HepG2 (cell line): ENCODE results near the gene FFAR2. TPM values are rescaled to one million over a fixed set of nuclear protein-coding genes. Genes with fewer than 3 reads are reported as not detected.

ENCODE experiments used
- ATAC-seq: fragments of 200-7000 bp; cut with Tn5 transposase; 3 replicates; pipeline ENCODE4 v1.9.1; 2020; ENCODE audit warnings: mild to moderate bottlenecking, moderate library complexity
- BruUV-seq: library from RNA; stranded (reverse); fragments of 400-500 nt; replicated peaks from 2 replicates; lab custom pipeline; 2021; lab: Mats Ljungman, UMichigan
- CTCF ChIA-PET: fragments of 300-600 bp; formaldehyde crosslinking; extraction: SDS; loops from one replicate; lab custom pipeline; 2021; ENCODE audit warnings: low total read pairs, inconsistent platforms, low intra/inter-chr PET ratio; lab: Yijun Ruan, JAX
- POLR2A ChIA-PET: fragments of 350-600 bp; sonication (Branson Sonifier 250); formaldehyde crosslinking; loops from one replicate; lab custom pipeline; 2020; ENCODE audit warnings: antibody characterized with exemption, inconsistent platforms; lab: Yijun Ruan, JAX
- DNase-seq: peaks from one replicate; pipeline ENCODE4 v3.0.0-alpha.2; 2015; ENCODE audit warnings: low spot score
- FAIRE-seq: peaks from 3 replicates; lab custom pipeline; 2011; peaks lifted over from hg19 to GRCh38; lab: Jason Lieb, UNC
- H2AFZ ChIP-seq: one replicate; pipeline ENCODE4 v1.6.1; 2011; ENCODE audit warnings: low read length, inconsistent platforms
- H3K27ac ChIP-seq: fragments of 300-600 bp; 3 replicates; pipeline ENCODE4 v1.8.0; 2011; ENCODE audit warnings: mixed run types, mild to moderate bottlenecking, mixed read lengths, low read length, inconsistent platforms; ENCODE audit not compliant: insufficient read depth; ENCODE audit errors: extremely low read length
- H3K27me3 ChIP-seq, 2 experiments: fragments of 200-600 bp in 1 of 2; 2 replicates in 1 of 2; 3 replicates in 1 of 2; pipeline versions ENCODE4 v1.6.0 to v1.8.0; 2011; ENCODE audit warnings: low read length in 2 of 2, mild to moderate bottlenecking in 2 of 2, moderate library complexity in 2 of 2, inconsistent platforms in 1 of 2; ENCODE audit not compliant: insufficient read depth in 2 of 2, control insufficient read depth in 1 of 2
- H3K36me3 ChIP-seq, 2 experiments: fragments of 200-600 bp in 1 of 2; replicated peaks in 1 of 2; 2 replicates in 1 of 2; 3 replicates in 1 of 2; pipeline versions ENCODE4 v1.5.1 to v1.8.0; 2011; ENCODE audit warnings: low read length in 2 of 2, inconsistent platforms in 1 of 2; ENCODE audit not compliant: insufficient read depth in 2 of 2, control insufficient read depth in 1 of 2
- H3K4me1 ChIP-seq: 2 replicates; pipeline ENCODE4 v1.5.1; 2012; ENCODE audit warnings: low read length, inconsistent platforms; ENCODE audit not compliant: insufficient read depth
- H3K4me2 ChIP-seq: 2 replicates; pipeline ENCODE4 v1.6.0; 2011; ENCODE audit warnings: low read depth, low read length, inconsistent platforms
- H3K4me3 ChIP-seq, 3 experiments: fragments of 200-600 bp in 1 of 3; sonication (generic), shearing (Covaris generic) in 1 of 3; replicated peaks in 1 of 3; 2 replicates each; pipeline ENCODE4 v1.5.1; 2011 to 2016; ENCODE audit warnings: low read length in 3 of 3, inconsistent platforms in 2 of 3, low read depth in 2 of 3, mild to moderate bottlenecking in 2 of 3, control low read depth in 1 of 3, mixed read lengths in 1 of 3; ENCODE audit not compliant: insufficient read depth in 1 of 3
- H3K79me2 ChIP-seq: one replicate; pipeline ENCODE4 v1.6.1; 2011; ENCODE audit warnings: low read length, inconsistent platforms; ENCODE audit not compliant: insufficient read depth
- H3K9ac ChIP-seq: 2 replicates; pipeline ENCODE4 v1.6.0; 2011; ENCODE audit warnings: mild to moderate bottlenecking, low read depth, low read length, inconsistent platforms; ENCODE audit not compliant: insufficient read depth
- H3K9me3 ChIP-seq: 2 replicates; pipeline ENCODE4 v1.5.1; 2012; ENCODE audit warnings: mild to moderate bottlenecking, low read length
- H4K20me1 ChIP-seq: 2 replicates; pipeline ENCODE4 v1.6.0; 2011; ENCODE audit warnings: inconsistent platforms, mild to moderate bottlenecking, low read length, moderate library complexity; ENCODE audit not compliant: insufficient read depth
- CBX5 ChIP-seq: sonication (generic); formaldehyde crosslinking; IDR thresholded peaks from 2 replicates; pipeline ENCODE4 v1.4.0; 2020; ENCODE audit warnings: missing genetic modification reagents, borderline replicate concordance
- CENPT ChIP-seq: sonication (generic); formaldehyde crosslinking; IDR thresholded peaks from 2 replicates; pipeline ENCODE4 v1.8.0; 2022; ENCODE audit warnings: low read depth, mild to moderate bottlenecking, moderate library complexity, missing genetic modification reagents
- FOXA1 ChIP-seq, 2 experiments: fragments of 450-650 bp in 1 of 2; sonication (generic) in 1 of 2; formaldehyde crosslinking in 1 of 2; IDR thresholded peaks; 2 replicates each; pipeline versions ENCODE4 v1.4.0 to v1.6.1; 2016 to 2020; ENCODE audit warnings: missing genetic modification reagents in 1 of 2
- HNRNPUL1 ChIP-seq: fragments of 200-400 bp; formaldehyde crosslinking; IDR thresholded peaks from 2 replicates; pipeline ENCODE4 v1.6.1; 2017; ENCODE audit warnings: low read depth, mild to moderate bottlenecking, low read length, moderate library complexity
- KAT8 ChIP-seq: IDR thresholded peaks from 2 replicates; pipeline ENCODE4 v1.6.1; 2016; ENCODE audit warnings: missing genetic modification reagents, missing compliant biosample characterization
- MIER2 ChIP-seq: IDR thresholded peaks from 2 replicates; pipeline ENCODE4 v1.6.1; 2016; ENCODE audit warnings: missing biosample characterization, missing genetic modification reagents
- NFIB ChIP-seq: sonication (generic); formaldehyde crosslinking; IDR thresholded peaks from 2 replicates; pipeline ENCODE4 v1.9.0; 2021; ENCODE audit warnings: missing genetic modification reagents, mild to moderate bottlenecking, borderline replicate concordance
- NRL ChIP-seq: sonication (generic); formaldehyde crosslinking; IDR thresholded peaks from 2 replicates; pipeline ENCODE4 v1.5.0; 2020; ENCODE audit warnings: missing genetic modification reagents, mild to moderate bottlenecking, moderate library complexity, borderline replicate concordance
- PTBP1 ChIP-seq: fragments of 200-400 bp; formaldehyde crosslinking; IDR thresholded peaks from 2 replicates; pipeline ENCODE4 v1.6.1; 2018; ENCODE audit warnings: low read length, low read depth; ENCODE audit not compliant: poor library complexity, severe bottlenecking
- SALL2 ChIP-seq: sonication (generic); formaldehyde crosslinking; IDR thresholded peaks from 2 replicates; pipeline ENCODE4 v1.8.1; 2023; ENCODE audit warnings: mild to moderate bottlenecking, missing genetic modification reagents, inconsistent platforms
- UBTF ChIP-seq: sonication (generic); formaldehyde crosslinking; IDR thresholded peaks from 2 replicates; pipeline ENCODE4 v1.4.0; 2020; ENCODE audit warnings: mild to moderate bottlenecking, missing genetic modification reagents
- ZBTB1 ChIP-seq: sonication (generic); formaldehyde crosslinking; IDR thresholded peaks from 2 replicates; pipeline ENCODE4 v1.4.0; 2020; ENCODE audit warnings: missing genetic modification reagents, borderline replicate concordance
- ZFP37 ChIP-seq: sonication (generic); formaldehyde crosslinking; IDR thresholded peaks from 2 replicates; pipeline ENCODE4 v1.4.0; 2020; ENCODE audit warnings: missing genetic modification reagents, borderline replicate concordance
- ZFP41 ChIP-seq: sonication (generic); formaldehyde crosslinking; IDR thresholded peaks from 2 replicates; pipeline ENCODE4 v1.4.0; 2020; ENCODE audit warnings: mild to moderate bottlenecking, missing genetic modification reagents, borderline replicate concordance
- ZNF761 ChIP-seq: sonication (generic); formaldehyde crosslinking; conservative IDR thresholded peaks from 2 replicates; pipeline ENCODE4 v1.4.0; 2020; ENCODE audit warnings: mild to moderate bottlenecking, missing genetic modification reagents
- WGBS: methylation state at CpG from one replicate; pipeline ENCODE4 v1.1.6; 2017; ENCODE audit warnings: low lambda C conversion rate; 5-methylcytosine and 5-hydroxymethylcytosine counted together
- in situ Hi-C: cut with HindIII; loops from 2 replicates; pipeline ENCODE4 v1.10.0; 2017; ENCODE audit warnings: low pct_unique_long_range_greater_than_20kb; ENCODE audit not compliant: extremely low pct_ligation_motif_present
- intact Hi-C: fragments of 100-400 bp; cut with micrococcal nuclease; formaldehyde crosslinking; loops from one replicate; pipeline ENCODE4 v1.10.0; 2022; ENCODE audit not compliant: unreplicated experiment
- polyA plus RNA-seq, 8 experiments: library from polyadenylated mRNA; depleted of rRNA in 3 of 8; stranded (reverse) in 7 of 8; unstranded in 1 of 8; fragments of >200 nt; fragmentation: Illumina TruSeq in 4 of 8; extraction: Trizol in 4 of 8; gene quantifications; 2 replicates each; pipeline versions ENCODE4 v1.2.1 to v1.2.3, GENCODE V29; 2011 to 2016; ENCODE audit warnings: low read depth in 4 of 8, missing spikeins in 1 of 8, mixed read lengths in 1 of 8; ENCODE audit not compliant: insufficient read depth in 1 of 8
- total RNA-seq, 5 experiments: library from RNA; depleted of rRNA; stranded (reverse); fragments of >200 nt; fragmentation: Illumina TruSeq; extraction: Trizol; gene quantifications; 2 replicates each; pipeline ENCODE4 v1.2.3, GENCODE V29; 2016; ENCODE audit warnings: low read depth in 1 of 5
- TF ChIP-seq, protein P1 (sequence below): sonication (generic); formaldehyde crosslinking; IDR thresholded peaks from 2 replicates; pipeline ENCODE4 v1.5.0; 2020; ENCODE audit warnings: mild to moderate bottlenecking, missing genetic modification reagents, borderline replicate concordance

The FFAR2 gene
- total and polyA plus RNA-seq, 2 of the 13 experiments (the other 11 are each of a cell fraction or from before 2014, with no cell fraction given), result 0.12 TPM; not detected in 1

GRCh38 chr19:35491836-35492360 is 43.8 kb downstream of the FFAR2 start:
- FAIRE-seq (no peak), DNase-seq (no peak), ATAC-seq (no peak)
- Histone ChIP-seq H3K4me1 (peaks cover 25% of the 10 kb centered on the region), H3K27ac (no peak overlapping the region), H3K4me2 (no peak overlapping the region), H2AFZ (no peak overlapping the region), H3K9ac (no peak overlapping the region), H3K4me3 (no peak overlapping the region), H3K79me2 (no peaks in the 10 kb centered on the region), H3K9me3 (no peaks in the 10 kb centered on the region), H3K36me3 (no peaks in the 10 kb centered on the region), H3K27me3 (no peaks in the 10 kb centered on the region), H4K20me1 (no peaks in the 10 kb centered on the region)
- BruUV-seq, result no TSS peak
- ChIA-PET POLR2A (no interaction called here), CTCF (no interaction called here)
- in situ Hi-C loops, result no loop called here
- WGBS, result 88% methylated on average over 9 of the region's 9 CpGs
- intact Hi-C loops, result loop anchor here (10.0 kb wide), 1 partner anchor 247 kb away; the partner anchor contains the start of gene LSR
- no peak for TF ChIP-seq NFIB
- no peak for TF ChIP-seq CBX5 (CRISPR knock-in tag)
- TF ChIP-seq CENPT (CRISPR knock-in tag), result no peak
- TF ChIP-seq ZBTB1 (CRISPR knock-in tag), result no peak
- TF ChIP-seq UBTF (CRISPR knock-in tag), result no peak
- TF ChIP-seq, protein P1, sequence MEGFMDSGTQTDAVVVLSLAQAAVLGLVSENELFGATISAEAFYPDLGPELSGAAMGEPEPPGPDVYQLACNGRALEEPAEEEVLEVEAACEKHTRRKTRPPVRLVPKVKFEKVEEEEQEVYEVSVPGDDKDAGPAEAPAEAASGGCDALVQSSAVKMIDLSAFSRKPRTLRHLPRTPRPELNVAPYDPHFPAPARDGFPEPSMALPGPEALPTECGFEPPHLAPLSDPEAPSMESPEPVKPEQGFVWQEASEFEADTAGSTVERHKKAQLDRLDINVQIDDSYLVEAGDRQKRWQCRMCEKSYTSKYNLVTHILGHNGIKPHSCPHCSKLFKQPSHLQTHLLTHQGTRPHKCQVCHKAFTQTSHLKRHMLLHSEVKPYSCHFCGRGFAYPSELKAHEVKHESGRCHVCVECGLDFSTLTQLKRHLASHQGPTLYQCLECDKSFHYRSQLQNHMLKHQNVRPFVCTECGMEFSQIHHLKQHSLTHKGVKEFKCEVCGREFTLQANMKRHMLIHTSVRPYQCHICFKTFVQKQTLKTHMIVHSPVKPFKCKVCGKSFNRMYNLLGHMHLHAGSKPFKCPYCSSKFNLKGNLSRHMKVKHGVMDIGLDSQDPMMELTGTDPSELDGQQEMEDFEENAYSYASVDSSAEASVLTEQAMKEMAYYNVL (CRISPR knock-in tag), result no peak
- no peak for TF ChIP-seq ZFP37
- no peak for TF ChIP-seq FOXA1 (IDR thresholded peaks at IDR 0.05)
- no peak for TF ChIP-seq FOXA1 (CRISPR knock-in tag; IDR thresholded peaks at IDR 0.05)
- TF ChIP-seq PTBP1, result no peak
- TF ChIP-seq HNRNPUL1, result no peak
- TF ChIP-seq ZFP41 (CRISPR knock-in tag), result no peak
- no peak for TF ChIP-seq MIER2 (CRISPR knock-in tag)
- no peak for TF ChIP-seq NRL (CRISPR knock-in tag)
- TF ChIP-seq KAT8 (CRISPR knock-in tag), result no peak
- no peak for TF ChIP-seq SALL2 (CRISPR knock-in tag)
- no peak for TF ChIP-seq ZNF761 (CRISPR knock-in tag)
